Measurements from ENCODE around the gene TTC21A.

- TF ChIP-seq, protein P1, sequence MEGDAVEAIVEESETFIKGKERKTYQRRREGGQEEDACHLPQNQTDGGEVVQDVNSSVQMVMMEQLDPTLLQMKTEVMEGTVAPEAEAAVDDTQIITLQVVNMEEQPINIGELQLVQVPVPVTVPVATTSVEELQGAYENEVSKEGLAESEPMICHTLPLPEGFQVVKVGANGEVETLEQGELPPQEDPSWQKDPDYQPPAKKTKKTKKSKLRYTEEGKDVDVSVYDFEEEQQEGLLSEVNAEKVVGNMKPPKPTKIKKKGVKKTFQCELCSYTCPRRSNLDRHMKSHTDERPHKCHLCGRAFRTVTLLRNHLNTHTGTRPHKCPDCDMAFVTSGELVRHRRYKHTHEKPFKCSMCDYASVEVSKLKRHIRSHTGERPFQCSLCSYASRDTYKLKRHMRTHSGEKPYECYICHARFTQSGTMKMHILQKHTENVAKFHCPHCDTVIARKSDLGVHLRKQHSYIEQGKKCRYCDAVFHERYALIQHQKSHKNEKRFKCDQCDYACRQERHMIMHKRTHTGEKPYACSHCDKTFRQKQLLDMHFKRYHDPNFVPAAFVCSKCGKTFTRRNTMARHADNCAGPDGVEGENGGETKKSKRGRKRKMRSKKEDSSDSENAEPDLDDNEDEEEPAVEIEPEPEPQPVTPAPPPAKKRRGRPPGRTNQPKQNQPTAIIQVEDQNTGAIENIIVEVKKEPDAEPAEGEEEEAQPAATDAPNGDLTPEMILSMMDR (IDR thresholded peaks at IDR 0.05) = no peak
- TF ChIP-seq POLR2A (IDR thresholded peaks at IDR 0.05) (no peak), POLR2AphosphoS5 (IDR thresholded peaks at IDR 0.05) (no peak)
Measured at GRCh38 chr3:39136533-39137434, 29.3 kb downstream of the TTC21A start.
